GM12891 (cell line): ENCODE measurements around the gene INSYN2B.

ENCODE experiments used
- POLR2A ChIP-seq: IDR thresholded peaks from 2 replicates; pipeline ENCODE4 v1.6.1; 2011; ENCODE audit warnings: low read depth, low read length, control low read depth
- POLR2AphosphoS5 ChIP-seq: IDR thresholded peaks from 2 replicates; pipeline ENCODE4 v1.6.1; 2011; ENCODE audit warnings: low read depth, low read length, control low read depth
- SPI1 ChIP-seq: IDR thresholded peaks from 2 replicates; pipeline ENCODE4 v1.6.1; 2011; ENCODE audit warnings: low read depth, low read length, control low read depth
- TAF1 ChIP-seq: IDR thresholded peaks from 2 replicates; pipeline ENCODE4 v1.6.1; 2011; ENCODE audit warnings: low read depth, low read length, control low read depth

- TF ChIP-seq POLR2A (no peak), POLR2AphosphoS5 (no peak), SPI1 (no peak), TAF1 (no peak)
These were observed 82.8 kb downstream of the INSYN2B start for GRCh38 chr5:169897481-169897880.
